SU-DHL-6 (cell line): ENCODE data around the gene NKX6-1.

Experiments
- H2AFZ ChIP-seq: fragments of 200-600 bp; sonication (generic); 2 replicates; pipeline ENCODE4 v1.6.1; 2014; ENCODE audit warnings: low read depth, mild to moderate bottlenecking, moderate library complexity, mixed read lengths, antibody characterized with exemption, low read length; ENCODE audit not compliant: severe bottlenecking
- H3F3A ChIP-seq: fragments of 200-600 bp; shearing (Covaris generic); 2 replicates; pipeline ENCODE4 v1.6.0; 2016; ENCODE audit warnings: antibody characterized with exemption, mild to moderate bottlenecking; ENCODE audit not compliant: insufficient read depth
- H3K27ac ChIP-seq: fragments of 200-600 bp; sonication (generic); 2 replicates; pipeline ENCODE4 v1.5.1; 2016; ENCODE audit warnings: low read depth, mild to moderate bottlenecking, low read length, moderate library complexity, mixed read lengths
- H3K27me3 ChIP-seq: fragments of 200-600 bp; sonication (generic), shearing (Covaris generic); 2 replicates; pipeline ENCODE4 v1.6.0; 2014; ENCODE audit warnings: mild to moderate bottlenecking, low read length
- H3K36me3 ChIP-seq: fragments of 200-600 bp; sonication (generic); 2 replicates; pipeline ENCODE4 v1.6.1; 2014; ENCODE audit warnings: mild to moderate bottlenecking, low read length, mixed read lengths
- H3K4me2 ChIP-seq: fragments of 300-600, 200-600 bp; shearing (Covaris generic), sonication (generic); 2 replicates; pipeline ENCODE4 v1.6.0; 2014; ENCODE audit warnings: low read length, low read depth, mild to moderate bottlenecking; ENCODE audit not compliant: poor library complexity, severe bottlenecking
- H3K4me3 ChIP-seq: fragments of 200-600 bp; sonication (generic); 2 replicates; pipeline ENCODE4 v1.5.1; 2014; ENCODE audit warnings: antibody characterized with exemption, low read length, mild to moderate bottlenecking, mixed read lengths; ENCODE audit not compliant: insufficient read depth, poor library complexity, severe bottlenecking
- H3K79me2 ChIP-seq: fragments of 200-600 bp; sonication (generic); 2 replicates; pipeline ENCODE4 v1.6.1; 2014; ENCODE audit warnings: mild to moderate bottlenecking, low read length, moderate library complexity; ENCODE audit not compliant: insufficient read depth
- H3K9ac ChIP-seq: fragments of 200-600 bp; sonication (generic); 2 replicates; pipeline ENCODE4 v1.7.0; 2014; ENCODE audit warnings: mild to moderate bottlenecking, low read length
- H3K9me2 ChIP-seq: fragments of 200-600 bp; sonication (generic); replicated peaks from 2 replicates; pipeline ENCODE4 v1.6.1; 2014; ENCODE audit warnings: low read length; ENCODE audit not compliant: insufficient read depth
- H3K9me3 ChIP-seq: fragments of 200-600 bp; sonication (generic); 2 replicates; pipeline ENCODE4 v1.6.1; 2014; ENCODE audit warnings: low read length, mixed read lengths; ENCODE audit not compliant: insufficient read depth
- H4K20me1 ChIP-seq: fragments of 200-600 bp; sonication (generic); 2 replicates; pipeline ENCODE4 v1.6.1; 2014; ENCODE audit warnings: low read depth, mild to moderate bottlenecking, antibody characterized with exemption, low read length, moderate library complexity, mixed read lengths
- CTCF ChIP-seq: fragments of 200-600 bp; sonication (generic); IDR thresholded peaks from one replicate; pipeline ENCODE4 v1.5.1; 2017; ENCODE audit warnings: antibody characterized with exemption, mild to moderate bottlenecking, low read length, moderate library complexity; ENCODE audit not compliant: insufficient read depth, poor library complexity, severe bottlenecking
- EZH2phosphoT487 ChIP-seq: fragments of 200-600 bp; sonication (generic), shearing (Covaris generic); conservative IDR thresholded peaks from 2 replicates; pipeline ENCODE4 v1.6.1; 2018; ENCODE audit warnings: mild to moderate bottlenecking, antibody characterized with exemption, low read length, moderate library complexity, mixed read lengths

NKX6-1 gene

GRCh38 chr4:84483688-84484087 is 15.4 kb downstream of the NKX6-1 start:
- Histone ChIP-seq H3K9me2 (no peaks in the 10 kb centered on the region), H3K79me2 (no peaks in the 10 kb centered on the region), H4K20me1 (no peaks in the 10 kb centered on the region), H3K4me3 (no peak overlapping the region), H3K9me3 (no peaks in the 10 kb centered on the region), H3K27me3 (no peaks in the 10 kb centered on the region), H3K9ac (no peak overlapping the region), H3F3A (no peaks in the 10 kb centered on the region), H3K27ac (no peak overlapping the region), H3K4me2 (no peak overlapping the region), H2AFZ (no peak overlapping the region), H3K36me3 (no peaks in the 10 kb centered on the region)
- no peak for TF ChIP-seq EZH2phosphoT487

- no peaks in the 10 kb centered on the region for H4K20me1 ChIP-seq
- no peaks in the 10 kb centered on the region for H3K79me2 ChIP-seq
- H3K4me3 ChIP-seq, result no peak overlapping the region
- no peak overlapping the region for H3K4me2 ChIP-seq
- H3K27me3 ChIP-seq, result no peaks in the 10 kb centered on the region
- H3F3A ChIP-seq, result no peaks in the 10 kb centered on the region
- H3K36me3 ChIP-seq, result no peaks in the 10 kb centered on the region
- no peak overlapping the region for H3K27ac ChIP-seq
- no peaks in the 10 kb centered on the region for H3K9me2 ChIP-seq
- no peak overlapping the region for H3K9ac ChIP-seq
- H3K9me3 ChIP-seq, result no peaks in the 10 kb centered on the region
- no peak overlapping the region for H2AFZ ChIP-seq
- TF ChIP-seq CTCF, result no peak
- no peak for TF ChIP-seq EZH2phosphoT487
Observed at GRCh38 chr4:84482564-84483563, 16.2 kb downstream of the NKX6-1 start.

GRCh38 chr4:84481860-84482245 is 17.2 kb downstream of the NKX6-1 start:
- TF ChIP-seq EZH2phosphoT487 (no peak), CTCF (no peak)
- H3K9ac ChIP-seq, result no peak overlapping the region
- H3K27me3 ChIP-seq, result no peaks in the 10 kb centered on the region
- no peak overlapping the region for H3K4me2 ChIP-seq
- H3K9me2 ChIP-seq, result no peaks in the 10 kb centered on the region
- no peaks in the 10 kb centered on the region for H3K36me3 ChIP-seq
- H3F3A ChIP-seq, result no peaks in the 10 kb centered on the region
- no peaks in the 10 kb centered on the region for H3K79me2 ChIP-seq
- no peaks in the 10 kb centered on the region for H4K20me1 ChIP-seq
- H2AFZ ChIP-seq, result no peak overlapping the region
- H3K4me3 ChIP-seq, result no peak overlapping the region
- H3K9me3 ChIP-seq, result no peaks in the 10 kb centered on the region
- no peak overlapping the region for H3K27ac ChIP-seq
